ENCODE results near the gene KLHL20.

DNA sequence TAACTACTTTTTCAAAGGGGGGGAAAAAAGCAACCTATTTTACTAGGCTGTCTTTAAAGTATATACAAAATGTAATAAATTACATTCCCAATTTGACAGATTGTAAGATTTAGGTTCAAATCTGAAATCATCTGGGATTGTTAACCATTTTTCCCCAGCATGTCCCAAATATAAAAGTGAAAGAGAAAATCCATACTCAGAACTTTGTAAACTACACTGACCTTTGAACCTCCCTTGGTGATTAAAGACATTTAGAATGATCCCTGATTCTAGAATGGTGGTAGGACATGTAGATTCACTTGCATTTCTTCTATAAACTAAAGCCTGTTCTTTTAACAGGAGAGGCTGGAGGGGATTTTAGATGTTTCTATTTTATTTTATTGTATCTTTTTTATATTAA, 39.0 kb downstream of the KLHL20 start:
- TF ChIP-seq, protein P1, sequence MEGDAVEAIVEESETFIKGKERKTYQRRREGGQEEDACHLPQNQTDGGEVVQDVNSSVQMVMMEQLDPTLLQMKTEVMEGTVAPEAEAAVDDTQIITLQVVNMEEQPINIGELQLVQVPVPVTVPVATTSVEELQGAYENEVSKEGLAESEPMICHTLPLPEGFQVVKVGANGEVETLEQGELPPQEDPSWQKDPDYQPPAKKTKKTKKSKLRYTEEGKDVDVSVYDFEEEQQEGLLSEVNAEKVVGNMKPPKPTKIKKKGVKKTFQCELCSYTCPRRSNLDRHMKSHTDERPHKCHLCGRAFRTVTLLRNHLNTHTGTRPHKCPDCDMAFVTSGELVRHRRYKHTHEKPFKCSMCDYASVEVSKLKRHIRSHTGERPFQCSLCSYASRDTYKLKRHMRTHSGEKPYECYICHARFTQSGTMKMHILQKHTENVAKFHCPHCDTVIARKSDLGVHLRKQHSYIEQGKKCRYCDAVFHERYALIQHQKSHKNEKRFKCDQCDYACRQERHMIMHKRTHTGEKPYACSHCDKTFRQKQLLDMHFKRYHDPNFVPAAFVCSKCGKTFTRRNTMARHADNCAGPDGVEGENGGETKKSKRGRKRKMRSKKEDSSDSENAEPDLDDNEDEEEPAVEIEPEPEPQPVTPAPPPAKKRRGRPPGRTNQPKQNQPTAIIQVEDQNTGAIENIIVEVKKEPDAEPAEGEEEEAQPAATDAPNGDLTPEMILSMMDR (conservative IDR thresholded peaks at IDR 0.05; ENCODE audit: low read depth, low read length), result no peak
- TF ChIP-seq EZH2 (IDR thresholded peaks at IDR 0.05; ENCODE audit: low read length, unreplicated experiment), result no peak
- TF ChIP-seq EZH2phosphoT487 (IDR thresholded peaks at IDR 0.05; ENCODE audit: borderline replicate concordance, low read length), result no peak
